HG03159 (cell line): ENCODE measurements around the gene CCDC102B.
"Not testable (repeated sequence)": the region's sequence is repeated elsewhere in the genome, so short reads cannot be mapped to it uniquely, and the experiment has no call there.

Experiments used
- ATAC-seq: cut with Tn5 transposase; IDR thresholded peaks from one replicate; pipeline ENCODE4 v1.9.1; 2021; ENCODE audit warnings: mild to moderate bottlenecking, moderate library complexity; ENCODE audit not compliant: unreplicated experiment

The CCDC102B gene

DNA sequence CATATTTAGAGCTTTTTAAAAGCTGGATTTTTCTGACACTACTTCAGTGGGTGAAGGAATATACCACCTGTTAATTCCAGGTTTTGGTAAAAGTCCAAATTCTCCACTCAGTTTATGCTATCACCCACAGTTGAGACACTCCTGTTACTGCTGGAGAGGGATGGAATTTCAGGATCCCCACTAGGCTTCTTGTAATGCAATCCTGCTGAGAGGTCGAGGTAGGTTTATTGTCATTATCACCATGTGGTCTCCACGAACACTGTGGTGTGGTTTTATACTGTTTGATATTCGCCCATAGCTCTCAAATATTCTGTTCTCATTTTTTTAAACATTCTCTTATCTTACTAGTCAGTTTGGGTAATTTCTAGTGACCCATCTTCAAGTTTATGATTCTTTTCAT, 167.9 kb downstream of the CCDC102B start:
- no peak for ATAC-seq

DNA sequence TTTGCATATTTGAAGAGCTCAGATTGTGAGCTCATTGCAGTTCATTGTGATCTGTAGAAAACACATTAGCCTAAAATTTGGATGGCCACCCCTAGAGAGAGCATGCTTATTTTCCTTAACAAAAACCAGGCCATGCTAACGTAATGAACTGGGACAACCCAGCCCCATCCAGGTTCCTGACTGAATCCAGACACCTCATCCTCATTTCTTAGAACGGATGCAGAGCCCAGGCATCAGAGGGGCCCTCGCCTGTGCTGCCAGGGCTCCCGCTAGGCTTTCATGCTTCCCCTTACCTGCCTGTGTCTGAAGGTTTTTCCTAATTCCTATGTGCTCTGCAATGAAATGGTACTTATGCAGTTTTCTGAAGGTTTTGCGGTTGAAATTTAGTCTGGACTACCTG, 171.1 kb downstream of the CCDC102B start:
- no peak for ATAC-seq

DNA sequence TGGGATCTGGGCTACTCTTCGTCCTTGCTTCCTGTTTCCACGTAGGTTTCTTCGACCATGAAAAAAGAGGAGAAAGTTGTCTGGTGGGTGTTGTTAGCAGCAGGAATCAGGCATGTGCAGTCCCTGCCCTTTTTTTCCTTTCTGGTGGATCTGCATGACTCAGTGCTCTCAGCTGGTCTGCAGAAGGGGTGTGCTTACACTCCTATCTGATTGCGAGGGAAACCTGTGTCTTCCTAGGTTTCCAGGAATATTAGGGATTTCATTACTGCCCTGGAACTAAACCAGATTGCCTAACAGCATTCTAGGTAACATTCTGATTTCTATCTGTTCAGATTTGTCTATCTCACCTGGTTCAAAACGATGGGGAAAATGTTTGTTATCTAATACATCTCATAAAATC, 174.3 kb downstream of the CCDC102B start:
- no peak for ATAC-seq

DNA sequence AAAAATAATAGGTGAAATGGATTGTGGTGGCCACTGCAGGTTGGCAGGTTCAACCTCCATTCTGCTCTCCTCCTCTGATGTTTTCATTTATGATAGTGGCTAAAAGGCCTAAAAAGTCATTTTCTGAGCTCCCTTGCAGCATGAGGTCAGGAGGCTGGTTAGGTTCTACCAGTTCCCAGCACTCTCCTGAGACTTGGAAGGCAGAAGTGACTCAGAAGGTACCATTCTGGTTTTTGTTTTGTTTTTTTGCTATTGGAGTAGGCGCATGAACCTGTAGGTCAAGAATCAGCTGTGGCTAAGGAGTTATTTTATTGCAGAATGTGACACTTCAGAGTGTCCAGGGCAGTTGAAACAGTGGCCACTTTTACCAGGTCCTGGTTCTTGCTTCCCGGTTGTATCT, 181.9 kb downstream of the CCDC102B start:
- ATAC-seq, result no peak

DNA sequence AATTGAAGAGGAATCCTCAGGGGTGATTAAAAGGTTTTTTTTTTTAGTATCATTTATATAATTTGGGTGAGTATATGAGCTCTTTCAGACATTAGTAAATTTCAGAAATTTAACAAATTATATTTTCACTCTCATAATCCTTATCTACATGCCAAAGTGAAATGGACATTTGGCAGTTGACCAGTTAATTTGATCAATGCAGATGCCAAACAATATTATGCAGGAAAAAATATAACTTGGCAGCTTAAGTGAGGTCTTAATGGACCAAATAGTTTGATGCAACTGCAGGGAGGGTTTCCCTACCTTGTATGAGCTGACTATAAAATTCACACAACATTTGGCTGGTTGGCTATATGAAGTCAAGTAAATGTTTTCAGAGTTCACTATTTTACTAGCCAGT, 185.2 kb downstream of the CCDC102B start:
- ATAC-seq, result no peak

DNA sequence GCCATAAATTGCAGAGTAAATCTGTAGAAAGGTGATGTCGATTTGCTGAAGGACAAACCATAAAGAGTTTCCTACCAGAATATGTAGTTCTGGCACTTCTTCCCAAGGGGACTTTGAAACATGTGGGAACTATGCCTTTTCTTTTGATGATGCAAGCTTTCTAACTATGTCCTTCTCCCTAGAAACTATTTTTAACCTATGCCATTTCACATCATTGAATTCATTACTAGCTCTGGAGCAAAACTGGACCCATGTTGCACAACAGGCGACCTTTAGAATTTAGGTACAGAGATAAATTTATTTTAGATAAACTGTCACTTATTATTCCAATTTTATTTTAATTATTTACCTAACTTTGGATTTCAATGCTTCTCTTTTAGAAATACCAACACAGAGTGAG, 186.5 kb downstream of the CCDC102B start:
- no peak for ATAC-seq

DNA sequence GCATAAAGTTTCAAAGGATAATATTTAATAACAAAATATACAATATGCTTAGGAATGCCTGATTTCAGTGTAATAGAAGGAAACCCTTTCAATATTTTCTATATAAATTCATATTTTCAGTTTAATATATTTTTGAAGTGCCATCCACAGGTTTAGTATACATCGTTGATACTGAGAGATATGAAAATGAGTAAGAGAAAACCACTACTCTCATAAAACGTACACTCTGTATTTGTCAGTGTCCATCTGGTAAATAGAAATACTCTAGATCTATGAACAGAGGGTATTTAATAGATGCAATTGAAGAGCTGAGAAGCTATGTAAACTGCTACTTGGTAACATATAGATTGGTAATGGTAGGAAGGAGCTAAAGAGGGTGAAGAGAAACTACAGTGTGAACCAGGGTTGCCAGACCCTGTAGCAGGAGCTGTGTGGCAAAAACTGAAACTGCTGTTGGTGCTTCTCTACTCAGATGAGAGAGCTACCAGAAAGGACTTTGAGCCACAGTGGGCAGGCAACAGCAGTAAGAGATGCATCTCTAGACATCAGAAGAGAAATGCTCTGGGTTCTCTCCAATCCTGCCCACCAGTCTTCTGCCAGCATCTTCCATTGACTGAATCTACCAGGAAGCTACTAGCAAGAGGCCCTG, 187.4 kb downstream of the CCDC102B start:
- no peak for ATAC-seq

DNA sequence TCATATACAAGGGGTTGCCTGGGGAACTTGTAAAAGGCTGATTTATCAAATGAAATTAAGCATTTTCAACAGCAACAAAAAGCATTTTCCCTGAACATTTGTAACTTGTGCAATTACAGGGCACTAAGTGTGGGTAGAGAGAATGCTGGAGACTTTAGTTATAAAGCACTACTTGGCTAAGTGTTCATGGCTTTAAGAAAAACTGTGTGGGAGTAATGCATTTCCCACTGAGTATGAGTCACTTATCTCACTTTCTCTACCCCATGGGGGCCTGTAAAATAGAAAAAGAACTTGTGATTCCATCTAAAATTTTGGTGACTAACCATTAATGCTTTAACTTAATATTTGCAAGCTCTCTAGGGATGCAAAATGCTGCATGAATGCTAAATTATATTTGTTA, 193.4 kb downstream of the CCDC102B start:
- no peak for ATAC-seq

DNA sequence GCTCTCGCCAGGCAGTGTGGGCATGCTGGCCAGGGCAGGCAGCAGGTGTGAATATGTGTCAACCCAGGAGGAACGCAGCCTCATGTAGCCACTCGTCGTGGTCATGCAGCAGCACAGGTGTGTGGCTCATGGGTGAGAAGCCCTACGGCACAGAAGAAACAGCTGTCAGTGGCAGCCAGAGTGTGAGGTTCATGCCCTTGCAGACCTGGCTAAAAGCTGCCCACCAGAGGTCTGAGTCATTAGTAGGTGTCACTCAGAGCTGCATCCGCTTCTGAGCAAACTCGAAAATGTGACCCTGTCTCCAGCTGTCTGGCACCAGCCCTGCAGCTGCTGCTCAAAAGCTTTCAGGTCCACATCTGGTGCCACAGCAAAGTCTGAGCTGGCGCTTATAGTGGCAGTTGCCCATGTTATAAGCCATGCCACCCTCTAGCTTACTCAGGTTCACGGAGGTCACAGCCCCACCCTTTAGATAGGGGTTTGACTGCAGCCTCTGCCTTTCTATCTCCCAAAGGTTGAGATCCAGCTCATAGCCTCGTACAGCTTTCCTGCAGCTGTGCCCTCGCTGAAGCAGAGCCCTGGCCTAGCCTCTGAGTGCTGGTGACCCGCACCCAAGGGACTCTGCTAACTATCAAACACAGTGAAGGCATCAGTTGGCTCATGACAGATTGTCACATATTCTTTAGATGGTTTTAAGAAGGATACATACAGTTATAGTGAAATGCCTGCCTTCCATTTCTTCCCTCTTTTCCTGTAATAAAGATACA, 195.0 kb downstream of the CCDC102B start:
- ATAC-seq, result no peak

DNA sequence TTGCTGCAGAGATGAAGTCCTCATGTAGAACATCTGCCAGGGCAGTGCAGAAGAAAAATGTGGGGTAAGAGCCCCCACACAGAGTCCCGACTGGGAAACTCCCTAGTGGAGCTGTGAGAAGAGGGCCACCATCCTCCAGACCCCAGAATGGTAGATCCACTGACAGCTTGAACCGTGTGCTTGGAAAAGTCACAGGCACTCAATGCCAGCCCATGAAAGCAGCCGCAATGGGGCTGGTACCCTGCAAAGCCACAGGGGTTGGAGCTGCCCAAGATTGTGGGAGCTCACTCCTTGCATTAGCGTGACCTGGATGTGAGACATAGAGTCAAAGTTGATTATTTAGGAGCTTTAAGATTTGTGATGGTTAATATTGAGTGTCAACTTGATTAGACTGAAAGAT, 197.8 kb downstream of the CCDC102B start:
- no peak for ATAC-seq

DNA sequence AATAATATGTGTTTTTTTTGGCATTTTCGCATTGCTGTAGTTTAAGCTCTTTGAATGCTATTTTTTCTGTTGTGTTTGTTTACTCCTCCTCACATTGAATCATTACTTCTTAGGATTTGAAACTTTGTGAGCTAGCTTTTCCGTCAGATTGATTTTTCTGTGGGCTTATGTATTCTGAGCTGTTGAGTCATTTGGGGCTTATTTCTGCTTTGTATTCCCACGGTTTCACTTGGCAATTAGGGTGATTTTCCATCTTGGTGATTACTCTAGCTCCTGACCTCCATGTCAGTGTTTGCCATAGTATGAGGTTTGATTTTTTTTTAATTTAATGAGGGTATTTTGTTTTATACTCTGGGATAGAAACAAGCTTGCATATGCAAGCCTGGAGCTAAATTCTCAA, 200.0 kb downstream of the CCDC102B start:
- ATAC-seq, result no peak

DNA sequence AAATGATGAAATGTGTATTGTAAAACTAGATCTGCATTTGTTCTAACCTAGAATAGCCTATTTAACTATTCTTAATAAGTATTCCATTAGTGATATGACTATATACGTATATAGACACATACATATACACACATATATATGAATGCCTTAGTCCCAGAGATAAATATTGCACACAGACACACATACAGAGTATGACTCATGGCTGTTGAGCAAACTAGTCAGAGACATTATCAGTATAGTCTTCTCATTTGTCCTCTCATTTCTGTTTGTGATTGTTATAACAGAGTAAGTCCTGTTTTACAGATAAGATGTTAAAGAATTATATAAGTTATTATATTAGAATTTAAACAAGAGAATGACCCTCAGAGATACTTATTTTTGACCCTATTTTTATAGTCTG, 202.5 kb downstream of the CCDC102B start:
- no peak for ATAC-seq

DNA sequence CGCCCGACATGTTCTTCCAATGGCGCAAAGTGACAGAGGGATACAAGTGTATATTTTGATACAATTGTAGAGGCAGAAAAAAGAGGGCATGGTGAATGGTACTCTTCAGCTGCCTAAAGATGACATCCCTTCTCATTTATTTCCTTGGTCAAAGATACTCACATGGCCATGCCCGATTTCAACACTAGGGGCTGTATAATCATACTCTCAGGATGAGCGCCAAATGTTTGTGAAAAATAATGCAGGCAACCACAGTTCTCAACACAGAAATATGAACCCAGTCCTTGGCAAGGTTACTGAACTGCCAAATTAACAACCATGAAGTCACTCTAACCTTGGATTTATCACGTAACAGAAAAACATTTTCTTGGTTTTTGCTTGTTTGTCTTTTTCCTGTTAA, 204.4 kb downstream of the CCDC102B start:
- ATAC-seq, result peak; percentile 53

DNA sequence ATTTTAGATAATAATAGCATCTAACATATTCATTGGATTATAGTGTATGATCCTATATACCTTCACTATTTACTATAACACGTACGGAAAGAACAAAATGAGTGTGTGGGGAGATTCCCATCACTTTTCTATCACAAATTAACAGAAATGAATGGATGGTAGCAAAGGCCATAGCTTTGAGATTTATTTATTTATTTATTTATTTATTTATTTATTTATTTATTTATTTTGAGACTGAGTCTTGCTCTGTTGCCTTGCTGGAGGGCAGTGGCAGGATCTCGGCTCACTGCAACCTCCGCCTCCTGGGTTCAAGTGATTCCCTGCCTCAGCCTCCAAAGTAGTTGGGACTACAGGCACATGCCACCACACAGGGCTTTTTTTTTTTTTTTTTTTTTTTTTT, 208.3 kb downstream of the CCDC102B start:
- ATAC-seq, result not testable (repeated sequence)

DNA sequence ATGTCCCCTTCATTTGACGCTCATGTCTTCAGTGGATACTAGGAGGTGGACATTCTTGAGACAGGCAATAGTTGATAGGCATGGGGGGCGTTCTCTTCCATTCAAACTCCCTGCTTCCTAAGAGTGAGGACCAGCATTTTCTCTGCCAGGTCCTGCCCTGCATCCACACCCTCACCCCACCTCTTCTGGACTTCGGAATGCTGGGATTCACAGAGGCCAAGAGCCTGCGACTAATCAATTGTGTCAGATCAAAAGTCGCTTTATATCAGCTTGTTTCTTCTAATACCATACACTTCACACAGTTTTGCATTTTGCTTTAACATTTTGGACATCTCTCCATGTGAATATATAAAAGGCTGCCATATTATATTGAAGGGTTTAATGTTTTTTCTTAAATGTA, 210.7 kb downstream of the CCDC102B start:
- no peak for ATAC-seq

DNA sequence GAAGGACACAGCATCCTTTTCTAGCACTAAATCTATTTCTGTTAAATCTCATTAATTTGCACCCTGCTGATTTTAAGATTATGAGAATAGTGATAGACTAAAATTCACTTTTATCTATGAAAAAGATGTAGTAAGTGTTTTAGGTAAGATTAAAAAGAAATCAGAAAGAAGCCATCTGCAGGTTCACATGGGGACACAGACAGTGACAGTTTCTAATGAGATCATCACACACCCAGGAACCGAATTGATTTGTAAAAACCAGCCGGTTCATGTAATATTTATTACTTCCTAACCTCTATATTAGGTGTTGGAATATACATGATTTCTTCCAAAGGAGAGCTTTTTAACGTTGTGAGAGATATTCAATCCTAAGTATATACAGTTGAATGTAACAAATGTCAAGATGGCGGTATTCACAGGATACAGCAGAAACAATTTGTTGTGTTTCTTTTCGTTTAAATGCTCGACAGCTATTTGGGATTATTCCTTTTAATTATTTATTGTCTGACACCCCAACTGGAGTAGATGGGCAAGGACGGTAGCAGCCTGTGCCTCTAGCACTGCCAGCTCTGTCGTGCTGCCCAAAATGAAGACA, 223.4 kb downstream of the CCDC102B start:
- no peak for ATAC-seq

DNA sequence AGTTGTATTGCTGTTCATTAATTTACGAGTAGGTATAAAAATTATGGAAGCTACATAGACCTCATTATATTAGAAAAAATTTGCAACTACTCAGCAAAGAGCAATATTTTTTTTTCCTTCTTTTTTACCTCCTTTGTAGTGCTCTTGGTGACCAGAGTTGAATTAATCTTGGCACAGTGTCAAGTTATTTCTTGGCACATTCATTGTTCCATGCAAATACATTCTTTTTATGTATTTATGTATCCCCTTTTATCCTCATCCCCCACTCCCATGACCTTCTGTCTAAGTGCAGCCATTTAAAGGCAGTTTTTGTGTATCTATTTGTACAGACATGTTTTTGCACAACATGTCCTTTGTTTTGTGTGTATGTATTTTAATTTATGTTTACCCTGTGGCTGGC, 224.5 kb downstream of the CCDC102B start:
- ATAC-seq, result no peak

DNA sequence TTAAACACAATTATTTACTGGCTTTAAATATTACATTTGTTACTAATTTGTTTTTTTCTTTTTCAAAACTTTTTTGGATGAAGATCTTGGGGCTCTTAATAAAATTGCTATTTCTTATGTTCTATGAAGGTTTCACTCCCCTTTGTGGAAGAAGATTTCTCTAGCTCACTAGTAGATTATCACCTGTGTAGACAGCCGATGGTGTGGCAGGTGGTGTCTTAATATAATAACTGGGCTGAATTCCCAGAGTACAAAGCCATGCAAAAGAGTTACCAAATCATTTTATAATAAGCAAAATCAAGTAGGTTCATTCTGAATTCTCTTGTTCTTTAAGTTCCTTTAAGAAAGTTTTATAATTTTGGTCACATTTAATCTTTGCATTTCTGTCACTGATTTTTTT, 233.7 kb downstream of the CCDC102B start:
- no peak for ATAC-seq

DNA sequence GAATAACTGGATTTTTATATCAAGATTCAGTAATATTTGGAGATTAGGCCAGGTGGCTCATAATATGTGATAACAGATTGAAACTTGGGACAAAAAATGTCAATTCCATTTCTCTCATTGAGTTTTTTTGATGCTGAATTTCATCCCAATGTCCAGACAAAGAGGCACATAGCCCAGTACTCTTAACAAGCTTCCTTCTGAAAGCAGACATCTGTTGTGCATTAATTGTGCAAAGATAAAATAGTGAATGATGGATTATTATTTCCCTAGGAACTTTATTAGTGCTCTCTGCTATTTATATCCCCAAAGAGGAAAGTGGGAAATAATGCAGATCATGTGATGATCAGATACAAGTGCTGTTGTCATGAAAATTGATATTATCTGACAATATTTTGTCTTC, 234.1 kb downstream of the CCDC102B start:
- no peak for ATAC-seq

DNA sequence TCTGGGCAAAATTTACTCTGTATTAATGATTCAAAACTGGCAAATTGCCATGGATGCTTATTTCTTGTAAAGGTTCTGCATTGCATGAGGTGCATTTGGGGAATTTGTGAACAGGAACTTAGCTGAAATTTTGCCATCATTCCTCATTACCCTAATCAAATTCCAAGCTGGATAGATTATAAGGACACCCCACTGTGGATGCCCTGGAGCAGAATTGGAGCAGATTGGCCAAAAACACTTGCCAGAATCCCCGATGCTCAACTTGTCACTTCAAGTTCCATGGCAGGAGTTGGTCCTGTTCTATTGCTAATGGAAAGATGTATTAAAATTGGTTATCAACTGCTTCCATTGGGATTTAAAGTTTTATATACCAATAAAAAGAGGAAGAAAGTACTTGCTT, 237.9 kb downstream of the CCDC102B start:
- no peak for ATAC-seq

DNA sequence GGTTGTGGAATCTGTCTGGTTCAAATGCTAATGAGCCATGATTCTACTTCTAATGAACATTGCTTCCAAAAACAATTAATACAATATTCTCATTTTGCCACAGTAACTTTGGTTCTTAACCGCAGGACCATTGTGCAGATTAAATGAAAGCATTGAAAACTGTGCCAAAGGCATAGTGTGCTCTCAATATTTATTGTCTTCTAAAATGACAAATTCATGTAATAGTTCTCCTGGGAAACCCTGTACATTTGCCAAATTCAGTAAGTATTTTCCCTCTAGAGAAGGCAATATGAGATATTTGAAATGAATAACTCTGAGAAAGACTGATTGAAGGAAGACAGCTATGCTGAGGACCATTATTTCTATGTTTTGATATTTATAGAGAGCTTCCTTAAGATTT, 246.3 kb downstream of the CCDC102B start:
- no peak for ATAC-seq

DNA sequence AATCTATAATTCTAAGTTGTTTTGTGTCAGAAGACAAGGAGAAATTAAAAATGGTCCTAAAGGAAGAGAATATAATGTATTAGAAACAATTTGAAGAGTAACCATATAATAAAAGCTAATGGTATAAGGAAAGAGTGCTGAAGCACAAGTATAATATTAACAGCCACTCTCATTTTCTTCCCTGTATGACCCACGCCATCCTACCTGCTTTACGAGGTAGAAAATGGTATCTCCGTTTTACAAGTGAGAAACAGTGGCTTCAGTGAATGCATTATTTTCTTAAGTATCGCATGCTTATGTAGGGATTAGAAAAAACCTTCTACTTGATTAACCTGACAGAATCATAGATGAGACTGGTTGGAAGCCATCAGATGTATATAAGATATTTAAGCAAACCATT, 266.2 kb downstream of the CCDC102B start:
- ATAC-seq, result no peak
